ENCODE results near the gene BLOC1S1. TPM values are rescaled to one million over a fixed set of nuclear protein-coding genes. Genes with fewer than 3 reads are reported as not detected.

The BLOC1S1 gene
- total RNA-seq, result 58.2 and 71.6 TPM in 2 replicates

DNA sequence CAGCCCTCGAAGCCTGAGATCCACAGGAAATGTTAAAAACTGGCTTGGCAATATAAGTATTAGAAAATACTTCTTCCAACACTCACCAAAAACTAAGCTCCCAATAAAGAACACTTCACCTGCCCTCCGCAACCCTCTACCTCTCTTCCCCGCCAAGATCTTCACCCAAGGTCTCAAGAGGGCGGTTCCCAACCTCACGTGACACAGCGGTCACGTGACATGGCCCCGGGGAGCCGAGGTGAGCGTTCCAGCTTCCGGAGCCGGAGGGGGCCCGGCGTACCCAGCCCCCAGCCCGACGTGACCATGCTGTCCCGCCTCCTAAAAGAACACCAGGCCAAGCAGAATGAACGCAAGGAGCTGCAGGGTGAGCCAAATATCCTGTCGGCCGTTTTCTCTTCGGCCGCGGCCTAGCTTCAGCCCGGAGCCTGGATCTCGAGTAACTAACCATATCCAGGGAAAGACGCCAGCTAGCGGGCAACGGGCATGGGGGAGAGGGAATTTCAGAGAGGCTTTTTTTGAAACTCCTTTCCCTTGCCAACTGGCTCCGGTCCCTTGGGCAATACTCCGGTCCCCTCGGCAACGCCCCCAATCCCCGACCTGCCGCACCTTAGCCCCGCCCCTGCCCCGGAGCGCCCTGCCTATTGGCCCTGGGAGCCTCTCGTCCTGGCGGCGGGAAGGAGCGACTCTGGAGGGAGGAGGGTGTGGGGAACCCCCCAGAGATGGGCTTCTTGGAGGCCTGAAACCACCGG lies at the start of gene BLOC1S1:
TSS of gene BLOC1S1 (plus strand) at position 214 of the 749 bp plus-strand sequence. CDS start at position 220, 6 bp downstream.

DNA sequence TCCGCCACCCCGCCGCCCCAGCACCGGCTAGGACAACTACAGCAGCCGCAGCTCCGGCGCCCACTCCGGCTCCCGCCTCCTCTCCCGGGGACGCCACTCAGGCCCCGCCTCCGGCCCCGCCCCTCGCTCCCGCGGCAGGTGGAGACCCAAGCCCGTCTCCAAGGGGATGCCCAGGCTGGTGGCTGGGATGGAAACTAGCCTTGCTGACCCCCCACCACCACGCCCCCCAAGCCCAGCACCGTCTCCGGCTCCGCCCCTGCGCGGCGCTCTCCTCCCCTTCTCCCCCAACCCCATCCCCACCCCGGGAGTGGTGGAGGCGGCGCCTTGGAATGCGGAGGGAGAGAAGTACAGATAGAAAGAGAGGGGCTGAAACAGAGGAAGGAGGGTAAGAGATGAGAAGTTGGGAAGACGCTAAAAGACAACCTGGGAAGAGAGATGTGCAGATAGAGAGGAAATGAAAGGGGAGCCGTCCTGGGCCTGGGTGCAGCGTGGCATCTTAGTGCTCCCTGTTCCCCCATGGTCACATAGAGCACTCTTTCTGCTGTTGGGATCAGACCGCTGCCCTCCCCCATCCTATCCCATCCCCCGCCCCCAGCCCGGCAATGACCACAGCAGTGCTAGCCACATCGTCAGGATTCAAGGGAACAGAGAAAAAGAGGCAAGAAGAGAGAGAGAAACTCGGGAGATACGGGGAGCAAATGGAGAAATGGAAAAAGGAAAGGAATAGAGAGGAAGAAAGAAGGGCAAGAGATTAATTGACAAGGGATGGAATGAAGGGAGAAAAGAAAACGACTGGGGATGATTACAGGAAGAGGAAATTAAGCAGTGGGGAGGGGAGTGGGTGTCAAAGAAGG lies 7.8 kb upstream of the BLOC1S1 start, which contains the start of gene ITGA7:
TSS of gene ITGA7 (minus strand) at position 64 of the 854 bp plus-strand sequence. CDS start 222 bp downstream, outside the sequence.

DNA sequence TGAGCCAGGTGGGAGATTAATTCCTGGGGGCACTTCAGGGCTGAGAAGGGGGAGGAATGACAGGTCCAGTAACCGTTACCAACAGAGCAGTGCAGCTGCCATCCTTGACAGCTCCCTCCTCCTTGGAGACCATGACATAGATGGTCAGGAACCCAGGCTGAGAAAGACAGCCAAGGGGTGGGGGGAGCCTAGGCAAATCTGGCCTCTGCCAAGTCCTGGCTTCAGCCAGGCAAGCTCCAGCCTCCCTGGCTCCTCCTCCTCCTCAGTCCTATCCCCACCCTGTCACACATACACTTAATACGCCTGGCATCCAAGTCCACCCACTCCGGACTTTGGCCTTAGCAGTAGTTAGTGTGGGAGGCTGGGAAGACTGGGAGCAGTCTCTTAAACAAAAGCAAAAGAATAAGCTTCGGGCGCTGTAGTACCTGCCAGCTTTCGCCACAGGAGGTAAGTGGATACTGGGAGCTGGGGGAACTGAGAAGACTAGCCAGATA lies 4.3 kb downstream of the BLOC1S1 start, which contains the start of gene RDH5:
TSS of gene RDH5 (plus strand) at position 323 of the 494 bp plus-strand sequence. CDS start 792 bp downstream, outside the sequence.

DNA sequence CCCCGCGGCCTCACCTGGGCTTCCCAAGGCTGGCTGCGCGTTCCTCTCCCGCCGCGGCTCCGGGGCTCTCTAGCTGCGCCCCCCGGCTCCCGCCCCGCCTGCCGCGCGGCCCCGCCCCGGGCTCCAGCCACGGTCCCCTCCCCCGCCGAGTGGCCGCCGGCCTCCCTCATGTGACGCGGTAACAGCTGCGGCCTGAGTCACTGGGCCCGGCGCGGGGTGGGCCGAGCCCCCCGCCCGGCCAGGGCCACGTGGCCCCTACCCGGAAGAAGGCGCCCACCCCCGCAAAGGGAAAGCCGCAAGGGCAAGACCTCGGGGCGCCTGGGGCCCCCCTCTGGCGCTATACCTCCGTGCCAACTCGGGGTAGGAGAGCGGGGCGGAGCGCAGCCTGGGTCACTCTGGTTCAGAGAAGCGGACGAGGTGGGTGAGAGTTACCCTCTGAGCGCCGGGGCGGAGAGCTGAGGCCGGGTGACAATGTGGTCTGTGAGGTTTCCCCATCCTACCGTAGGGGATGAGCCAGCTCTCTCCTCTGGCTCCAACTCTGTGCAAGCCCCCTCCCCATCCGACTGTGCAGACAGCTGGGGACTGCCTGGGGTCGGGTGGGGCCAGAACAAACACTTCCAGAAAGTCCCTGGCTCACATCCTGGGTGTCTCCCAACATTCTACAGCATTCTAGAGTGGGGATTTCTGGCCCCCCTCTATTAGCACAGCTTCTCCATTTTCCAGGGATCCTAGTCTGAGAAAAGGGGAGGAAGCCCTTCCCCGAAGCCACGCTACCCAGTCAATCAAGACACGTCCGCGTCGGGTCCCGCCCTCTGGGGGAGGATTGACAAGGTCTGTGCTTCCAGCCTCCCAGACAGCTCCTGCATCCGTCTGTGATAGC lies 13.3 kb downstream of the BLOC1S1 start, which contains the start of gene CD63:
TSS of gene CD63 (minus strand) at position 71 of the 880 bp plus-strand sequence. CDS start 668 bp downstream, outside the sequence.

DNA sequence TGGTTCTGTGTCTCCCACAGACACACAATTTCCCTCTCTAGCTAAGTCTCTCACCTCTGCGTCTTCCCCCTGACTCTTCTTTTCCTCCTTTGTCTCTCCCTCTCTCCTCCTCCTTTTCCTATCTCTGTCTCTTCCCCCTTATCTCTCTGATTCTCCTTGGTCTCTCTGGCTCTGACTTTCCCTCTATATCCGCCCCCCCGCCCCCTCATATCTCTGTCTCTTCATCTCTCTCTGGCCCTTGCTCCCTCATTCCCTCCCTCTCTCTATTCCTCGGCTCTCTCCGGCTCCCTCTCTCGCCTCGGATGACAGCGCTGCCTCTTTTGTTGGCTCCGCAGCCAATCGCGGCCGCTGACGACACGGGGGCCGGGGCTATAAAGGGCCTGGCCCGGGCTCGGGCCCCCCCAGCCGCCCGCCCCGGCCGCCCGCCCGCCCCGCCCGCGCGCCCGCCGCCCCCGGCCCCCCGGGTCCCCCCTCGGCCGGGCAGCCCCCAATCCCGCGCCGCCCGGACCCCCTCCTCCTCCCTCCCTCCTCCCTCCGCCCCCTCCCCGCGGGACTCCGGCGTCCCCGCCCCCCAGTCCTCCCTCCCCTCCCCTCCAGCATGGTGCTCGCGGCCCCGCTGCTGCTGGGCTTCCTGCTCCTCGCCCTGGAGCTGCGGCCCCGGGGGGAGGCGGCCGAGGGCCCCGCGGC lies 27.0 kb downstream of the BLOC1S1 start, which contains the start of gene GDF11:
TSS of gene GDF11 (plus strand) at position 404 of the 687 bp plus-strand sequence. CDS start at position 599, 195 bp downstream.

Other genes with a start within 250 kb of the BLOC1S1 start
- gene OR6C70, start 245.9 kb upstream of the BLOC1S1 start, total RNA-seq, result not detected in 2 replicates
- not detected in 2 replicates for gene OR6C68, start 223.7 kb upstream of the BLOC1S1 start, total RNA-seq
- not detected in 2 replicates for gene OR6C4, start 166.4 kb upstream of the BLOC1S1 start, total RNA-seq
- gene OR2AP1, start 143.6 kb upstream of the BLOC1S1 start, total RNA-seq, result not detected in 2 replicates
- gene OR10P1, start 79.2 kb upstream of the BLOC1S1 start, total RNA-seq, result not detected in 2 replicates
- gene ITGA7, start 8.1 kb upstream of the BLOC1S1 start, total RNA-seq, result 0.09 and 1.0 TPM in 2 replicates
- gene RDH5, start 4.3 kb downstream of the BLOC1S1 start, total RNA-seq, result 1.2 and 2.8 TPM in 2 replicates
- 1,637 and 1,643 TPM in 2 replicates for gene CD63, start 13.0 kb downstream of the BLOC1S1 start, total RNA-seq
- gene GDF11, start 27.1 kb downstream of the BLOC1S1 start, total RNA-seq, result 2.8 and 3.3 TPM in 2 replicates
- 96.7 and 98.7 TPM in 2 replicates for gene SARNP, start 101.7 kb downstream of the BLOC1S1 start, total RNA-seq
- gene ORMDL2, start 102.0 kb downstream of the BLOC1S1 start, total RNA-seq, result 33.3 and 35.9 TPM in 2 replicates
- gene DNAJC14, start 113.5 kb downstream of the BLOC1S1 start, total RNA-seq, result 48.8 and 53.6 TPM in 2 replicates
- 0.27 and 2.6 TPM in 2 replicates for gene MMP19, start 126.9 kb downstream of the BLOC1S1 start, total RNA-seq
- 28.1 and 31.4 TPM in 2 replicates for gene PYM1, start 211.8 kb downstream of the BLOC1S1 start, total RNA-seq
- 29.1 and 42.0 TPM in 2 replicates for gene DGKA, start 215.1 kb downstream of the BLOC1S1 start, total RNA-seq
- gene PMEL, start 250.0 kb downstream of the BLOC1S1 start, total RNA-seq, result 0.19 and 0.27 TPM in 2 replicates